ENCODE measurements around the gene STON2.

GRCh38 chr14:81449114-81449513, 49.0 kb upstream of the STON2 start:
- TF ChIP-seq, protein P1, sequence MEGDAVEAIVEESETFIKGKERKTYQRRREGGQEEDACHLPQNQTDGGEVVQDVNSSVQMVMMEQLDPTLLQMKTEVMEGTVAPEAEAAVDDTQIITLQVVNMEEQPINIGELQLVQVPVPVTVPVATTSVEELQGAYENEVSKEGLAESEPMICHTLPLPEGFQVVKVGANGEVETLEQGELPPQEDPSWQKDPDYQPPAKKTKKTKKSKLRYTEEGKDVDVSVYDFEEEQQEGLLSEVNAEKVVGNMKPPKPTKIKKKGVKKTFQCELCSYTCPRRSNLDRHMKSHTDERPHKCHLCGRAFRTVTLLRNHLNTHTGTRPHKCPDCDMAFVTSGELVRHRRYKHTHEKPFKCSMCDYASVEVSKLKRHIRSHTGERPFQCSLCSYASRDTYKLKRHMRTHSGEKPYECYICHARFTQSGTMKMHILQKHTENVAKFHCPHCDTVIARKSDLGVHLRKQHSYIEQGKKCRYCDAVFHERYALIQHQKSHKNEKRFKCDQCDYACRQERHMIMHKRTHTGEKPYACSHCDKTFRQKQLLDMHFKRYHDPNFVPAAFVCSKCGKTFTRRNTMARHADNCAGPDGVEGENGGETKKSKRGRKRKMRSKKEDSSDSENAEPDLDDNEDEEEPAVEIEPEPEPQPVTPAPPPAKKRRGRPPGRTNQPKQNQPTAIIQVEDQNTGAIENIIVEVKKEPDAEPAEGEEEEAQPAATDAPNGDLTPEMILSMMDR (IDR thresholded peaks at IDR 0.05), result no peak
- no peak for TF ChIP-seq POLR2A (IDR thresholded peaks at IDR 0.05)
